LNCaP clone FGC (cell line): Measurements from ENCODE around the gene RGS6.

Experiments used
- DNase-seq: peaks from one replicate; pipeline ENCODE4 v3.0.0-alpha.2; 2011; ENCODE audit warnings: low read depth
- H3K4me3 ChIP-seq: 2 replicates; pipeline ENCODE4 v1.5.1; 2011; ENCODE audit warnings: mild to moderate bottlenecking, low read depth, low read length, control low read depth
- CTCF ChIP-seq: IDR thresholded peaks from 2 replicates; pipeline ENCODE4 v1.5.1; 2012; ENCODE audit warnings: mild to moderate bottlenecking; ENCODE audit not compliant: control insufficient read depth, insufficient read depth; ENCODE audit errors: extremely low read depth

RGS6 gene

DNA sequence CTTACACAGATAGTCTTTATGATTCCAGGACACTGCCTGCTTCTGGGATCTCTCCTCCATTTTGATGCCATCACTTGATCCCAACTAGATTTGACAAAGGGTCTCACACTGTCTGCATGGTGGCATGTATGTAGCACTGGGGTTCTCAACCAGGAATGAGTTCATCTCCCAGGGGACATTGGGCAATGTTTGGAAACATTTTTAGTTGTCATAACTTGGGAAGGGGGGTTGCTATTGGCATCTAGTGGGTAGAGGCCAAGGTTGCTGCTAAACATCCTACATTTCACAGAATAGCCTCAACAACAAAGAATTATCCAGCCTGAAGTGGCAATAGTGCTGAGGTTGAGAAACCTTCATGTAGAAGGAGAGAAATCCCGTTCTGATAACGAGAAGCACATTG lies 585.5 kb downstream of the RGS6 start:
- H3K4me3 ChIP-seq: no peak overlapping the region

GRCh38 chr14:72518809-72519377 lies 586.7 kb downstream of the RGS6 start:
- DNase-seq: no peak
- H3K4me3 ChIP-seq: no peak overlapping the region

More for the DNA sequence above, 585.5 kb downstream of the RGS6 start:
- DNase-seq: no peak
- TF ChIP-seq CTCF: no peak

GRCh38 chr14:72519543-72519942 lies 587.3 kb downstream of the RGS6 start:
- no peak overlapping the region for H3K4me3 ChIP-seq
- no peak for DNase-seq
- TF ChIP-seq CTCF: no peak

More at GRCh38 chr14:72518809-72519377, 586.7 kb downstream of the RGS6 start:
- TF ChIP-seq CTCF: no peak

DNA sequence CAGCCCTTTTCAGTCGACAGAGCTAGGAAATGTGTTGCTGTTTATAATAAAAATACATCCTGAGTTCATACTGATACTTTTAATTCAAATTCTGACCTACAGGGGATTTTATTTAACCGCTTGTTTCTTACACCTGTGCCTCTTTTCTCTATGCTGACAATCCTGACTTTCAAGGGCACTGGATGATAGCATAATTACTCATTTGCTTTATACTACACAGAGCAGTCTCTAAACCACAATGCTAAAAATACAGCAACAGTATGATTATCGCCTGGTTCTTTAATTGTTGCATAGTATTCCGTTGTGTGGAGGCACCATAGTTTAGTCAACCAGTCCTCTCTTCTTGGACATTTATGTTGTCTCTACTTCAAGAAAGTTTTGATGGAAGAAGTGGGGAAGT lies 588.8 kb downstream of the RGS6 start:
- no peak for DNase-seq

GRCh38 chr14:72521968-72522741 lies 589.9 kb downstream of the RGS6 start:
- no peak for DNase-seq
- no peak overlapping the region for H3K4me3 ChIP-seq
- TF ChIP-seq CTCF: no peak

More for the DNA sequence above, 588.8 kb downstream of the RGS6 start:
- no peak overlapping the region for H3K4me3 ChIP-seq
- no peak for TF ChIP-seq CTCF

DNA sequence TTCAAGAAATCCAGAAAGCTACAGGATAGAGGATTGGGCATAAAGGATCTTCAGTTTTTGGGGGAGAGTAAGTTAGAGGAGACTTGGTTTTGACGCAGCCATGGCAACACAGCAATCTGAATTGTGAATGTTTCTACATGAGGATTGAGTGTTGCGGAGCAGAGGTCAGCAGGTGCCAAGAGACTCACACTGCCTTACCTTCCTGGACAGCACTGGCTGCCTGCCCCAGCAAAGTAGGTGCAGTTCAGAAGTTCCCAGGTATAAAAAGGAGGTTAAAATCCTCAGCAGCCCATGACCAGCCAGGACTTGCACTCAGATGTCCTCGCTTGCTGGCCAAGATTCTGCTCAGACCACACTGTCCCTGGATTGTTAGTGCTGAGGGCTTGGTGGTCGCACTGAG lies 590.6 kb downstream of the RGS6 start:
- H3K4me3 ChIP-seq: no peak overlapping the region
- TF ChIP-seq CTCF: no peak
- DNase-seq: no peak
